HG02943 (cell line): Measurements from ENCODE around the gene ZMIZ1.

Experiments
- ATAC-seq: cut with Tn5 transposase; IDR thresholded peaks from one replicate; pipeline ENCODE4 v1.9.1; 2021; ENCODE audit warnings: mild to moderate bottlenecking, low read depth, moderate library complexity; ENCODE audit not compliant: unreplicated experiment

Gene ZMIZ1

DNA sequence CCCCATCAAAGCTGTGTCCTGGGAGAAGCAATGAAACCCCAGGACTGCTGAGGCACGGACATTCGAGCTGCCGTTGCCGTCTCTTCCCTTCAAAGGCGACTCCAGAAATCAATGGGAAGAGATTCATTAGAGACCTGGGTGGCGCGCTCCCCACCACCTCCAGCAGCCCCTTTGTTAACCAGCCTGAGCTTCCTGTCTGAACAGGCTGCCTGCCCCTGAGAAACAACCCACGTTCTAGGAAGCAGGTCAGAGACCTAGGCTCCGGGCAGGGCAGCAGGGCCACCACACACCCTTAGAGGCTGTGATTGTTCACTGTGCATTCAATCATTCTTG is 167.6 kb downstream of the ZMIZ1 start:
- no peak for ATAC-seq

DNA sequence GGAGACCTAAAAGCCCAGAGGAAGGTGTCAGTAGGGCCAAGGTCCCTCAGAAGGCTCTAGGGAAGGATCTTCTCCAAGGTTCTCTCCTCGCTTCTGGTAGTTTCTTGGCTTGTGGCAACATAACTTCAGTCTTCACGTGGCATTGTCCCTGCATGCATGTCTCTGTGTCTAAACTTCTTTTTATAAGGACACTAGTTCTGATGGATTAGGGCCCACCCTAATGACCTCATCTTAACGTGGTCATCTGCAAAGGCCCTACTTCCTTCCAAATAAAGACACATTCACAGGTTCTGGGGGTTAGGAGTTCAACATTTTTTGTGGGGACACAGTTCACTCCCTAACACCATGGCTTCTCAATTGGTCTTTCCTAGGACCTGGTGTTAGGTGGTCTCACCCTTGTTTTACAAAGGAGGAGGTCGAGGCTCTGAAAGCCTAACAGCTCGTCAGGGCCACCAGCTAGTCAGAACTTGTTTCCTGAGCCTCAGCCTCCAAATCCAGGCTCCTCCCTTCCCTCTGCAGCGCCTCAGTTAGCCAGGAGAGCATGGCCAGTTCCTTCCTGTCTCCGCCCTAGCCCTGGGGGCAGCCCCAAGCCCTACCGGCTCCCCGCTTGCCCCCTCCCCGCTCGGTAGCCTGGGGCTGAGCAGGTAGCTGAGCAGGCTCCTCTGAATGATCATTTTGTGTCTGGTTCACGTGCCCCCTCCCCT is 168.8 kb downstream of the ZMIZ1 start:
- no peak for ATAC-seq

DNA sequence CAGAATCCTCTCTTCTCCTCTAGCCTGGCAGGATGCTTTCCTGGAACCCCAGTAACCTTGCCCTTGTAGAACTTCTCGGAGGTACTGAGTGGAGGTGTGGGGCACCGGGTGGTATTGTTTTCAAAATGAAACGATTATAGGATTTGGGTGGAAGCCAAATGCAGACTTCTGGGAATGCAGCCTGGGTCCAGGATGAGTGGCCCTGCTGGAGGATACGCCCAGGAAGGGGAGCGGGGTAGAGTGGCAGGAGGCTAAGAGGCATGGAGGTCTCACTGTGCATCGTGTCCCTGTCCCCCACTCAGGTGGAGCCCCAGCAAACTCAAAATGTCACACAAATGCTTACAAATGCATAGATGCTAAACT is 169.4 kb downstream of the ZMIZ1 start:
- no peak for ATAC-seq

DNA sequence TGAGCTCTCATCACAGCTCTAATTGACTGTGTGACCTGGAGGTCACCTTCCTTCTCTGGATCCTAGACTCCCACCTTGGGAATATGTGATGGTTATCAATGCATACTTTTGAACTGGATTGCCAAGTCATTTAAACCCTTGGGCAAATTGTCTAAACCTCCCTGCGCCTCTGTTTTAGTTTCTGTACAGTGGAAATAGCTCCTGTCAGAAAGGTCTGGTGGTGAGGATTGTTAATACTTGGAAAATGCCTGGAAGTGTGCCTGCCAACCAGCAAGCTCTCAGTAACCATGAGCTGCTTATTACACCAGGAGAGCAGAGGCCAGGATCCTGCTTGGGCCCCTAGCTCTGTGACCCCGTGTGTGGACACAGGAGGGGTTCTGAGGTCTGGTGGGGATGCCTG is 169.8 kb downstream of the ZMIZ1 start:
- ATAC-seq, result no peak

DNA sequence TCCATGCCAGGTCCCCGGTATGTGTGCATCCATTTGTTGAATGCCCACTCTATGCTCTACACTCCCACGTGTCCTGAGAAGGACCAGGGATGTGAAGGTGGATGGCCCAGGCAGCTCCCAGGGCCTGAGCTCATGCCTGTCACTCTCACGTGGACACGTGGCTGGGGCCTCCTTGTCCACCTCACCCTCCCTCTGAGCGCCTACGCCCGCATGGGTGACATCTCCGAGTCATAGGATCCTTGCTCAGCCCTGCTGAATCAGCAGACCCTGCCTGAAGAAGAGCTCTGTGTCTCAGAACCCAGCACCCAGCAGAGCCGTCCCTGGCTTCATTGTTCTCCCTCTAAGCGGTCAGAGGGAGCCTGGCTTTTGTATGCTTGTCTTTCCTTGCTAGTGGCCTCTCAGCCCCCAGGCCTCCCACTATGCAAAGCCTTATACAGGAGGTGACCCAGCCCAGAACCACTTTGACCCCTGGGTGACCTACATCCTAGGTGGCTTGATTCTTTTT is 170.6 kb downstream of the ZMIZ1 start:
- ATAC-seq, result no peak

DNA sequence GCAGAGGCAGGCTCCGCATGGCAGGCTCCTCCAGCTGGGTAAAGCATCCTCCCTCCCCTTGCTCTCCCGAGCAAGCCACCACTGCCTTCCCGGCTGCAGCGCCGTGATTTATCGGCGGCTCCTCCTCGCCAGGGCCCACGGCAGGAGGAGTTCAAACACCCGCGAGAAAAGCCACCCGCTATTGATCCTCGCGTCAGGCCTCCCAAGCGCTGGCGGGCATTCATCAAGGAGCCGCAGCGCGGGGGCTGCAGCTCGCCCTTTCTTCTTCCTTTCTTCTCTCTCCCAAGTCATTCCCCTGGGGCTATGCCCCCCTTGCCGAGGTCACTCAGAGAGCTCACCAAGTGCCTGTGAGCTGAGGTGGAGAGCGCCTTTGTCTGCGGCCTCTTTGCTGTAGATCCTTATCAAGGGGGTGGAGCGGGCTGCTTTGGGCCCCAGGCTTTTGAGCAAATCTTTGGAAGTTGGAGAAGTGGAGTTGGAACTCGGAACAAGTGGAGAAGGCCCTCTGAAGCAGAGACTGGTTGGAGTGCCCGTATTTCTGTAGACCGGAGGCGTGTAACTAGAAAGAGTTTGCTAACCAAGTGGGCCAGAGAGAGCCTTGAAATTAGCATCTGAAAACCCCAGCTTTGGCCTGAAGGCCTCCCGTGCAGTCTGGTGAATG is 171.3 kb downstream of the ZMIZ1 start:
- ATAC-seq, result no peak

DNA sequence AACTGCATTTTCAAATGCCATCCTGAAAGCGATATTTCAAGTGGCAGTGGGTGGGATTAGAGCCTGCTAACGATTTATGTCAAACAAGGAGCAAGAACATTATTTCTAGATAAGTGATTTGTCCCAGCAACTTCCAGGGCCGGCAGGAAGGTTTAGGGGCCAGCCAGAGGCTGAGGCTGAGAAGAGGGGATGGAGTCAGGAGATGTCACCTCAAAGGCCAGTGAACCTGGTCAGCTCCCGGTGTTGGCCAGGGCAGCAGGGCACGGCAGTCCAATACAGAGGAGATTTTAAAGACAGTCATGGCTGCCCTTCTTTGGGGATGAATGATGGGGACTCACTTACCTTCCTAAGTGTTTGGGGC is 172.8 kb downstream of the ZMIZ1 start:
- no peak for ATAC-seq

DNA sequence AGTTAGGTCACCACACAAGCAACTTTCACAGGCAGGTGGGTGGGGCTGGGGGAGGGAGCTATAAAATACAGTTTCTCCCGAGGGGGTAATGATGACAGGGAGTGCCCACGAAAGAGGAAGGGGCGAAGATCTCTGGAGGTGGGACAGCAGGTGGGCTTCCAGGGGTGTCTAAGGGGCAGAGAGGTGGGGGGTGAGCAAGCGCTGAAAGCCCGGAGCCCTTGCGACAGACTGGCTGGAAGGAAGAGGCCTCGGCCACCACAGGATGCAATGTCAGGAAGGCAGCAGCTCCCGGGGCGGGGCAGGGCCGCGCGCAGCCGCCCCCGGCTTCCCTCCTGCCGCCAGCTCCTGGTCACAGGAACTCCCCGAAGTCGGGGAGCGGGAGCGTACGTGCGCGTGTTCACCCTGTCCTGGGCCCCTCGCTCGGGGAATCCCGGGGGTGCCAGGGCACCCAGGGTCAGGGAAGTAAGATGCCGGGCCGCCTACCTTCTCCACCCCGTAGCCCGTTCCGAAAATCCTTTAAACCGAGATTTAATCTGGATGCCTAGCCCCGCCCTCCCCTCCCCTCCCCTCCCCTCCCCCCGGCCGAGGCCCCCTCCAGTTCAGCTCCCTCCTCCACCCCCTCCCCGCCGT is 173.3 kb downstream of the ZMIZ1 start:
- ATAC-seq, result no peak

DNA sequence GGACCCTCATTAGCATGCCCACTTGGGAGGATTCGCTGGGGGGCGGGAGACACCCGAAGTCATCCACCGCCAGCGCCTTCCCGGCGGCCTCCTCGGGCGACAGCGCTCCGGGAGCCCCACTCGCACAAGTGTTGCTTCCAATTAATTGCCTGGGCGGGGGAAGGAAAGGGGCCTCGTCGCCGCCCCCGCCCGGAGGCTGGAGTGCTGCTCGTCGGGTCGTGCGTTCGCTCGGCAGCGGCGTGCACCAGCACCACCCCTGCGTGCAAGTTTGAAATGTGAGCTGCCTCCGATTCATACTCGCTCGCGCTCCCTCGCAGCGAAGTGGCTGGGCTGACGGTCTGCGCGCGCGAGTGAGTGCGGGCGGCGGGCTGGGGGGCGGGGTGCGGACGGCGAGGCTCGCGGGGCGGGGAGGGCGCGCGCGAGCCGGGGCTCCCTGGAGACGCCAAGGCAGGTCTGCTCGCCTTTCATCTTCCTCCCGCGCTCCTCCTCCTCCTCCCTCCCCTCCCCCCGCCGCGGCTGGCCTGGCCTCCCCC is 173.9 kb downstream of the ZMIZ1 start:
- ATAC-seq, result no peak

DNA sequence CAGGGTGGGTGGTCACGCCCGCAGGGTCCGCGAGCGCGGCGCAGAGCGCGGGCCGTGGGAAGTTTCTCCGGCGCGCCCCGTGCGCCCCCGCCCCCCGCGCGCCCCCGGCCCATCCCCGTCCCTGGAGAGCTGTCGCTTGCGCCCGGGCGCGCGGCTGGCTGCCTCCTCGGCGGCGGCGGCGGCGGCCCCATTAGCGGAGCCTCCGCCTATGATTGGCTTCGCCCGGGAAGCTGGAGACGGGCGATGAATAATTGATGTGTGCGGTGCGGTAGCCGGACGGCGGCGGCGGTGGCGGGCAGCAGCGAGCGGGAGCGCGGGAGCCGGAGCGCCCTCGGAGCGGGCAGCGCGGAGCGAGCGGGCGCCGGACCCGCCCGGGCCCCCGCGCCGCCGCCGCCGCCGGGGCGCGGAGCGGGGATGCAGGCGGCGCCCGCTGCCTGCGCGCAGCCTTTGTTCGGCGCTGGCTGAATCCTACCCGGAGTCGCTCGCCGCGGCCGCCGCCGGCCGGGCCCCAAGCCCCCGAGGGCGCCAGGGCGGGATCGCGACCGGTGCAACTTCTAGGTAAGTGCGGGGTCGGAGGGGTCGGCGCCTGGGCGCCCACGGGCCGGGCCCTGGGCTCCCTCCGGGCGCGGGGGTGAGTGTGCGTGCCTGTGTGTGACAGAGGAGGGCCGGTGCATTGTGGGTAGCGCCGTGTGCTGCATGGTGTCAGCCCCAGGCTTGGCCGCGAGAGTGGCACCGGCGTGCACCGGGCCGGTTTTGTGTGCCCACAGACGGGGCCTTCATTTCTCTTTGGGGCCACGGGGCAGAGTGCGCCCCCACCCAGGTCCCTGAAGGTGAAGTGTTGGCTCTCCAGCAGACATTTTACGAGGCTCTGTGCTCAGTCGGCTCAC is 174.7 kb downstream of the ZMIZ1 start:
- ATAC-seq, result peak; percentile 44

DNA sequence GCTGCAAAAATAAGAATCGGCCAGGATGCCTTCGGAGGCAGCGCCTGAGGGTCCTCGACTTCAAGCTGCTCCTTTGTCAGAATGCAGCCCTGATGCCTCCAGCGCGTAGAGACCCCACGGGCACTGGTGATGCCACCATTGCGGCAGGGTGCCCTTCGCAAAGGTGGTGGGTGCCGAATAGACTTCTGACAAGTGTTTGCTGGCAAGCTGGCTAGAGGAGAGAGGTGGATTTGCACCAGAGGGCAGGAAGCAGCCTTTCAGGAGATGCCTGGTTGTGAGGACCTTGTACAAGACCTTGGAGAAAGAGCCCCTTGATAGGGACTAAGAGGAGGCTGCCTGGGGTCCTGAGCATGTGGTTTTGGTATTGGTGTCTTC is 175.3 kb downstream of the ZMIZ1 start:
- ATAC-seq, result peak; percentile 0

DNA sequence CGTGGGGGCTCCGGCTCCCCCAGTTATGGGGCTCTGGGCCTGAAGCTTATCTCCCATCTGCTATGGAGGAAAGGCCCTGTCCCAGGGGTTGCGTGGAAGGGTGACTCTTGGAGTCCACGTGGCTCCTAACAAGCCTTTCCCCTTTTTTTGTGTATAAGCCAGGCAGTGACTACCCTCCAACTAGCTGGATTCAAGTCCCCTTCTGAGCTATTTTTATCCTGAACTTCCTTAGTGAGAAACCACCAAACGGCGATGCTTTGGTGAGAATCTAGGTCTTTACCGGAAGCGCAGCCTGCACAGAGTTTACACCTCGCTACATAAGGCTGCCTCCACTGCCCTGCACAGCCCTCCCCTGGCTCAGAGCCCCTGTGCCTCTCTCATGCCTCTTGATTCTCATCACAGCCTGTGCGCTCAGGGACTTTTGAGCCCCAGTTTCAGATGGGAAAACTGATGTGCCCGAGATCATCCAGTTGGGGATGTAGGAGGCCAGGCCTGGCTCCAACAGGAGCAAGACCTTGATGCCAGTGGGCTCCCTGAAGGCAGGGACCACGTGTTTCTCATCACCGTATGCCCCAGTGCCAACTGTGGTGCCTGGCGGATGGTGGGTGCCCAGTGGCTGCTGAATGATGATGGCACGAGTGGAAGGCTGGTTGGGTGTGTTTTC is 176.2 kb downstream of the ZMIZ1 start:
- no peak for ATAC-seq

DNA sequence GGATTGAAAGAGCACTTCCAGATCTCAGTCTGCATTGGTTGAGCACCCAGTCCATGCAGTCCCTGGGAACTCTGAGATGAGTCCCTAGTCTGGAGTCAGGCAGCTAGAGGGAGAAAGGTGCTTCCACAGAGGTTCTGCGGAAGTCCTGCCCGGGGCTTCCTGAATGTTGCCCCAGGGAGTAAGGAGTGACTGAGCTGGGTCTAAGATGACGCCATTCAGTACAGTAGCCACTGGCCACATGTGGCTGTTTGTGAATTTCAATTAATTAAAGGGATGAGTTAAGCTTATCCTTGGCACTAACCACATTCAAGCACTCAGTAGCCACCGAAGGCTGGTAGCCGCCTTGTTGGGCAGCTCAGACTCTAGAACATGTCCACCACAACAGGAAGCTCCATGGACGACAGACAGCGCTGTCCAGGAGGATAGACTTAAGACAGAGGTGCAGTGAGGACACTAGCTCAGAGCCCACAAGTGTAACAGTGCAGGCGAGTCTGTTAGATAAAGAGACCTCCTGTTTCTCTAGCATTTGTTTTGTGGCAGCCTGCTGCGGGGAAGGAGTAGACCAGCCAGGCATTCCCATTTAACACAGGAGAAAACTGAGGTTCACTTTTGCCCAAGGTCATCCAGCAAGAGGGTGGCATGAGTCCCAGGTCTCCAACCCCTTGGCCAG is 176.9 kb downstream of the ZMIZ1 start:
- ATAC-seq, result no peak

DNA sequence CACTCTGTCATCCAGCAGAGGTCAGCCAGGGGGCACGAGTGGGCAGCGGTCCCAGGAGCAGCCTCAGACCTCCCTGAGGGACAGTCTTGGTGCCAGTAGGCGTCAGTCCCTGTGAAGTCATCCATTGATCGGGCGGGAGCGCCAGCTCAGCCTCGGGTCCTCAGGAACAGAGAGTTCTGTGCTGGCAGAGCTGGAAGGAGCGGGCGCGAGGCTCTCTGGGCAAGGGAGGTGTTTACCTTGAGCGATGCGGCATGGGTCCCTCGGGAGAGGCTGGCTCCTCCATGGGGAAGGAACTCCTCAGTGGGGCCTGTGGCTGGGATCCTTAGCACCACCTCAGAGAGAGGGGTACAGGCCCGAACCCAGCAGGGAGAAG is 177.4 kb downstream of the ZMIZ1 start:
- no peak for ATAC-seq

DNA sequence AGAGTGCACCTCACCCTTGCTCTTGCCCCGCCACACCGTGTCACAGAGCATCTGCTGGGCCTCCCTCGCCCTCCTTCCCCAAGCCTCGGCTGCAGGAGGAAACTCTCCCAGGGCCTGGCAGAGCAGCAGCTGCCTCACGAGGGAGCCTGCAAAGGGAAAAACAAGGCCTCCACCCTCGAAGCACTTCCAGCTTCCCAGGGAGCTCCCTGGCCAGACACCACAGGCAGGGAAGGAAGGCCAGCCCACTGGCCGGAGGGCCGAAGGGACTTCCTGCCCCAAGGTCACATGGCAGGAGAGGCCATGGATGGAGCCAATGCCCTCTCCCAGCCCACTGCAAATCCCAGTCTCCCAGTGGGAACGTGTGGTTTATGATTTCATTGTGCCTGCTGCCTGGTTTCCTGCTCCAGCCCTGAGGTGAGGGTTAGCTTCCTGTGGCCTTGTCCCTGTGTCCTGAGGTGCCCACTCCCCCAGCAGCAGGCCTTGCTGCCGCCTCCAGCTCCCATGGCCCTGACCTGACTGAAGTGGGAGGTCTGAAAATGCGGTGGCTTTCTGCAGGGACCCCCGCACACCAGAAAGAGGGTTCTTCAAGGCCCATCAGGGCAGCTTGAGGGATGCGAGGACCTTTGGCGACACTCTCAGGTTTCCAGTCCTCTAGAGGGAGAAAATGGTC is 178.0 kb downstream of the ZMIZ1 start:
- no peak for ATAC-seq

DNA sequence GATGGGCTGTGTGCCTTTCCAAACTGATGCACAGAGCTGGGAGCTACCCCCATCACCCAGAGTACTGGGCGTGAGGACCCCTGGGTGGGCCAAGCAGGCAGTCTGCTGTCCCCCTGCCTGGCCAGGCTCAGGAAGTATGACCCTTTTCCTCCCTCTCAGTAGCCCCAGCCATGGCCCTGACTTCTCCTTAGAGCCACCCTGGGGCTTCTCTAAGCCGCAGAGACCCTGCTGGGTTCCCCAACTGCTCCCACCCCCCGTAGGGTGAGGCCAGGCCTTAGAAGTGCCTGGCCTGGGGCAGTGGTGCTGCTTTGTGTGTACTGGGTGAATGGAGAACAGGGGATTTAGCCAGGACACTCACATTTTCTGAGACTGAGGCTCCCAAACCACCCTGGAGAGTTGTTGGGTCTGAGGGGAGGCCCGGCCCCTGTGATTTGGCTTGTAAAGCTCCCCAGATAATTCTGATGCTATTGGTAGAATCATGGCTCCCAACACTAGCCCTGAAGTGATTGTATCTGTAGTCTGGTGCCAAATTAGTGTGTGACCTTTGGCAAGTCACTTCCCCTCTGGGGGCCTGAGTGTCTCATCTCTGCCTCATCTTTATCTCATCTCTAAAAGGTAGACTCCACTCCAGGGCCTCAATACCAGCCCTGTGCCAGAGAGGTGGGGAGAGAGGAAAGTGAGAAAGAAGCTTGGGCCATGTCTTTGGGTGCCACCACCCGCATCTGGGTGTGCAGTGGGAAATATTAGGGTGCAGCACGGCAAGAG is 178.8 kb downstream of the ZMIZ1 start:
- ATAC-seq, result no peak

DNA sequence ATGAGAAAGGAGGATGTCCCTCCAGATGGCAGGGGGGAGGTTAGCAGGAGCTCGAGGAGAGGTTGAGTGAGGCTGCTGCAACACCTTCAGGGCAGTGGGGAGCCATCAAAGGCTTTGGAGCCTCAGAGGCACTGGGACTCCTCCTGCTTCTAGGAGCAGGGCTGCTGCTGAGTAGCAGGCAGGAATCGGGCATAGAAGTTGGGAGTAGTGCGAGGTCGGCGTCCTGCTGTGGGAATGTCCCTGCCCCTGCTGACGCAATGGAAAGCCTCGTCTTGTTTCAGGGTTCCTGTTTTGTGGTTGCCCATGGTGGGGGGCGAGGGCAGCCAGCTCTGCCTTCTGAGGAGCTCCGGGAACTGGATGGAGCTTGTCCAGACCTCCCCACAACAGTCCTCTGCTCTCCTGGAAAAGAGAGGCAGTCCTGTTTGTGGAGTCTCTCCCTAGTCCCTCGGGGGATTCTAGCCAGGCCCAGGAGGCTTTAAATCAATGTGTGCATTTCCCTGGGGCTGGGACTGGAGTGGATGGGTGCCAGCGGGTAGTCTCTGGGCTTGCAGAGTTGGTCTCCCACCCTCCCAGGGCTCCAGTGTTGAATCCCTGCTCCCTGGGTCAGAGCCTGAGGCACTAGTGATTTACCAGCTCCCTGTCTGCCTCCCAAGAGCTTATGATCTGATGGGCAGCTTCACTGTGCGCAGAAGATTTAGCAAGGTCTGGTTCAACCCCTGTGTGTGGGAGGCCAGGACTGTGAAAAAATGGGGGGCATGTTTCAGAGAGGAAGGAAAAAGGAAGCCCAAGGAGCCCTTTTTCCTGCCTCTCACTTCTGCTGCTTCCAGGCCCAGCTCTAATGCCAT is 179.8 kb downstream of the ZMIZ1 start:
- ATAC-seq, result no peak
